Renal cortex interstitium (tissue), 11 donors: ENCODE data around the gene SWI5. TPM values are rescaled to one million over a fixed set of nuclear protein-coding genes. Genes with fewer than 3 reads are reported as not detected.

ENCODE experiments used
- DNase-seq, 11 donors: peaks; one replicate each; pipeline ENCODE4 v3.0.0-alpha.2; 2013; ENCODE audit warnings: low read depth in 9 of 11, low spot score in 4 of 11; ENCODE audit errors: extremely low read depth in 1 of 11
- polyA plus RNA-seq, 3 donors: library from polyadenylated mRNA; unstranded; fragments of 120-200 nt; gene quantifications; one replicate each; pipeline ENCODE4 v1.2.1, GENCODE V29; 2013; ENCODE audit not compliant: insufficient read length in 3 of 3

SWI5 gene
- polyA plus RNA-seq, 3 donors = 29.3 to 34.2 (median 30.3) TPM

DNA sequence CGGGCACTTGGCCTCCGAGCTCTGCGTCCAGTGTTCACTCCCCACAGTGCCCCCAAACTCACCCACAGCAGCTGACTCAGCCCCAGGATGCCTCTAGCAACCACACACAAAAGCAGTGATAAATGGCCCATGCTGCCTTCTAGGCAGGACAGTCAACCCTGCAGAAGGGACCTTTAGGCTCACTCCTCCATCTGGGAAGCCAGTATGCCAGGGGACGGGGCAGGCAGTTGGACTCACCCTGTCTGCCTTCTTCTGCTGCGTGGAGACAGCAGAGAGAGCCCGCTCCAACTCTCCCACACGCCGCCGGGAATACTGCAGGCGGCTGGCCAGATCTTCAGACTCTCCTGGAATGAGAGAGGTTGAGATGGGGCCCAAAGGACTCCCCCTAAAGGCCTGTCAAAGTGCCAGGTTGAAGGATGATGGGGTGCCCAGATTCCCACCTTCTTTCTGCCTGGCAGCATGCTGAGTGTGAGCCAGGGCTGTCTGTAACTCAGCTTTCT is 10.7 kb upstream of the SWI5 start:
- no peak for DNase-seq

DNA sequence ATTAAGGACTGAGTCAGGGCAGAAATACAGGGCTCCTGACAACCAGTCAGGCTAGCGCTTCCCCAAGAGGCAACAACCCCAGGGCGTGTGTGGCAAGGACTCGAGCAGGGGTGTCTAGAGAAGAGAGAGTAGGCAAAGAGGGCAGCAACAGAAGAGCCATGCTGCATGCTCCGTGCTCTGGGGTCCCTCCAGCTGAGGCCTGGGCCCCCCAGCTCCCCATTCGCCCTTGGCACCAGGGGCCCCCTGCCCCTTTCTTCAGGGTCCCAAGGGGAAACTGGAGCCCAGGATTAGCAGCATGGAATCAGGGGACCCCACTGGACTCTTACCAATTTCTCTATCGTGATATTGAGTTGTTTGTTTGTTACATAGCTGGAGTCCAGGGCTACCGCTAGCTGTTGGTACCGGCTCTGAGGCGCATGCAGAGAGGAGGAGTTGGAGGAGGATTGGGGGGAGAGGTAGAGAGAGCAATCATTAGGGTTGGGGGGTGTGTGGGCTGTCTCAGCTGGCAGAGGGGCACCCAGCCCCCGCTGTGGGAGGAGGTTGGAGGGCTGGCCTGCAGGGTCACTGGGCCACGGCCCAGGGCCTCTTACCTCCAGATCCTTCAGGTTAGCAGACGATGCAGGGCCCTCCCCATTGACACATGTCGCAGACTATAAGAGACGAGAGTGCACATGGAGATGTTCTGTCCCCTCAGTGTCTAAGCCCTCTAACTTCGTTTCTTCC is 9.0 kb upstream of the SWI5 start:
- no peak for DNase-seq

DNA sequence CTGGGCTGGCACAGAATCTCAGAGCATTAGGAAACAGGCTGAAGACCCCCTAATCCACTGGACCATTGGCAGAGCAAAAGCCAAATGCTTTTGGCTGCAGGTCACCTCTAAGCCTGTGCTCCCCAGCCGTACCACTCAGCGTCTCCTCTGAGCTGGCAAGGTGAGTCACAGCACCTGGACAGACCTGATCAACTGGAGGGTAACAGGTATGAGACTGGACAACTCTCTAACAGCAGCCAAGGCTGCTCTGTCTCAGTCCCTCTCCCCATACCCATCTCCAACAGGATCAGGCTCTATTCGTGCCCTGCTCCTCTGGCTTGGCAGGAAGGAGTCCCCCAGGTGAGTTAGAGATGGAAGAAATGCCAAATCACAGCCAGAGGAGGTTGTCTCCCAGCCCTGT is 5.0 kb upstream of the SWI5 start:
- no peak for DNase-seq

DNA sequence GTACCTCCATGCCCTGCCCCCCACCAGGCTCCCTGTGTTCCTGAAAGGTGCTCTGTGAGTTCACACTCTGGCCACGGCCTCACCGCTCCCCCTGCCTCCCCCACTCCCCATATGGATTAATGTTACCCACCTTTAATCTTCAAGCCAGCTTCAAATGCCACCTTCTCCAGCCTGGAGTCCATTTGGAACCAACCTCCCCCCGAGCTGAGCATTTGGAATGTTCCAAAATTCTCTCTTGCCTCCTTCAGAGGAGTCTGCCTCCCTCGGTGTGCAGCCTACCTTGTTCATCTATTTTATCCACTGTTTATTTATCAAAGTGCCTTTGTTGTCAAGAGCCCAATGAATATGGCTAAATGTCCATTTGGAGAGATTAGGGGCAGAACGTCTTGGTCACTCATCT is 4.6 kb upstream of the SWI5 start:
- no peak for DNase-seq

DNA sequence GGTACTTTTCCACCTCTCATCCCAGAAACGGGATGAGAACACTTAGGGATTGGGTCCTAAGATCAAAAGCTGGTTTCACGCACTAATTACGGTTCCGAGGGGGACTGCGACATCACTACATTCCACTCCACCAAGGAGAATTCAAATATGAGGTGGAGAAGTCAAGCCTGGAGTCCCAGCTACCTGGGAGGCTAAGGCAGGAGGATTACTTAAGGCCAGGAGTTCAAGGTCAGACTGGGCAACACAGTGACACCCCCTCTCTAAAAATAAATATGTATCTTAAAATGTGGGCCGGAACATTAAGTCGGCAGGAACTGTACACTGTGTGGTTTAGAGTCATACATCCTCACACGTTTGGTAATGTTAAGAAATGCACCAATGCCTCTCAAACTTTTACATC is 1.8 kb upstream of the SWI5 start:
- DNase-seq = no peak

DNA sequence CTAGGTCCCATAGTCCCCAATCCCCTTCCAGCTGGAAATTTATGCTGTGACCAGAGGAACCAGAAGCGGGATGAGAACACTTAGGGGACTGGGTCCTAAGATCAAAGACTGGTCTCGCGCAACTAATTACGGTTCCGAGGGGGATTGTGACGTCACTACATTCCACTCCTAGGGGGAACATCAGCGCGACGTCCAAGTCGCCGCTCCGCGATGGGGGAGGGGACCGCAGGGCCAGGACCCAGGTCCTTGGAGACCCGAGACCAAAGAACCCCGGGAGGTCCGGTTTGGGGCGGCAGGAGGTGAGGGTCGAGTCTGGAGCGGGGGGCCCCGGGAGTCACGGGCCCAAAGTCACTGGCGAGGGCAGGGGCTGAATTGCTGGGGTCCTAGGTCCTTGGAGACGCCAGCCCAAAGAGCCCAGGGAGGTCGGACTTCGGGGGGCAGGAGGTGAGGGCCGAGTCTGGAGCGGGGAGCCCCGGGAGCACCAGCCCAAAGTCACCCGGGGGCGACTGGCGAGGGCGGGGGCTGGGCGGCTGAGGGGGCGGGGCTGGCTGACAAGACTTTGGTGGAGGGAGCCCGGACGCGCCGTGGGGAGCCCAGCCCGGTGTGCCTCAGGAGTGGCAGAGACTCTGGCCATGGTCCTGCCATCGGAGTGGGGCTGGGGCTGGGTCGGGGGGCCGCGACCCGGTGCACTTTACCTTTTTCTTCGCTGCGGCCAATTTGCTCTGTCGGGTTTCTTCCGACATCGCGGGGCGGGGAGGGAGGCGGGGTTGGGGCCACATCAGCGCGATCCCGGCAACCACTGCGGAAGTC is 673 bp upstream of the SWI5 start, which contains the start of gene GOLGA2:
TSS of gene GOLGA2 (minus strand) at position 810 of the 810 bp plus-strand sequence. CDS start at position 779, 31 bp downstream.
- DNase-seq = peak in 8 of 11 donors; percentile 36 to 67 (median 50)

DNA sequence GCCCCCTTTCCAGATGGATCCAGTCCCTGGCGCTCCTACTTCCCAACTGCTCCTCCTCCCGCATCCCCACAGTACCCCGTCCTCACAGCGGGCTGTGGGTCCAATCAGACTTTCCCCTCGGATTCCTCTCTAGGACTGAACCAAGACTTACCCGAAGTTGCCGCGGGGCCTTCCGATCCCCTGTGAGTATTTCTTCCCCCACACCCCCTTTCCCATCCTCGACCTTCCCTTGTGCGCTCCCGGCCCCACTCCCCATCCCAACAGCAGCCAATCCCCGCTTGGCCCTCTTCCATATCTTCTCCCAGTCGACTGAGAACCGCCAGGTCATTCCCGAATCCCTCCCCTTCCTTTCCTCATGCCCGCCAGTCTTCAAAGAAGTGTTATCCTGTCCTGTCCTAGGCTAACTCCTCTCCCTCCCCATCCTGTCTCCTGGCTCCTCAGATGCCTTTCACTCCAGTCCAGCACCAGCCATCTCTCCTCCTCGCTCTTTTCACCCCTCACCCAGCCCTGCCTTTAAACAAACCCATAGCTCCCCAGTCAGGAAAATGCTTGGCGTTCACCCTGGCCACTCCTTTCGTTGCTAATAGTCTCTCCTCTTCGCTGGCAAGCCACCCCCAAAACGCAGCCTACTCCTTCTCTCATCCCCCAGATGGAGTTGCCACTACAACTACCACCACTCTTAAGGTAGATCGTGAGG is 646 bp downstream of the SWI5 start:
- DNase-seq = peak in 4 of 11 donors; percentile 15 to 40 (median 28)

DNA sequence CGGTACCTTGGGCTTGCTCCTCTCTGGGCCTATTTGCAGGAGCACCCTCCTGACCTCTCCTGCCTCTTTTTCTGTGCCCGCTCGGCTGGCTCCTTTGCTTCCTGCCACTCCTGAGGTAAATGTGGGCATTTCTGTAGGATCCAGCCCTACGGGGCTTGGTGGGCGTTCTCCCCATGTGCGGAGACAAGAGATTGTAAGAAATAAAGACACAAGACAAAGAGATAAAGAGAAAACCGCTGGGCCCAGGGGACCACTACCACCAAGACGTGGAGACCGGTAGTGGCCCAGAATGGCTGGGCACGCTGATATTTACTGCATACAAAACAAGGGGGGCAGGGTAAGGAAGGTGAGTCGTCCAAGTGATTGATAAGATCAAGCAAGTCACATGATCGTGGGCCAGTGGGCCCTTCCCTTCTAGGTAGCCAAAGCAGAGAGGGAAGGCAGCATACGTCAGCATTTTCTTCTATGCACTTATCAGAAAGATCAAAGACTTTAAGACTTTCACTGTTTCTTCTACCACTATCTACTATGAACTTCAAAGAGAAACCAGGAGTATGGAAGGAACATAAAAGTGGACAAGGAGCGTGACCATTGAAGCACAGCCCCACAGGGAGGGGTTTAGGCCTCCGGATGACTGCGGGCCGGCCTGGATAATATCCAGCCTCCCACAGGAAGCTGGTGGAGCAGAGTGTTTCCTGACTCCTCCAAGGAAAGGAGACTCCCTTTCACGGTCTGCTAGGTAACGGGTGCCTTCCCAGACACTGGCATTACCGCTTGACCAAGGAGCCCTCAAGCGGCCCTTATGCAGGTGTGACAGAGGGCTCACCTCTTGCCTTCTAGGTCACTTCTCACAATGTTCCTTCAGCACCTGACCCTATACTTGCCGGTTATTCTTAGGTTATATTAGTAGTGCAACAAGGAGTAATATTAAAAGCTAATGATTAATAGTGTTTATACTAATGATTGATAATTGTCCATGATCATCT is 3.3 kb downstream of the SWI5 start:
- peak in 2 of 11 donors; percentile 18 to 21 for DNase-seq

DNA sequence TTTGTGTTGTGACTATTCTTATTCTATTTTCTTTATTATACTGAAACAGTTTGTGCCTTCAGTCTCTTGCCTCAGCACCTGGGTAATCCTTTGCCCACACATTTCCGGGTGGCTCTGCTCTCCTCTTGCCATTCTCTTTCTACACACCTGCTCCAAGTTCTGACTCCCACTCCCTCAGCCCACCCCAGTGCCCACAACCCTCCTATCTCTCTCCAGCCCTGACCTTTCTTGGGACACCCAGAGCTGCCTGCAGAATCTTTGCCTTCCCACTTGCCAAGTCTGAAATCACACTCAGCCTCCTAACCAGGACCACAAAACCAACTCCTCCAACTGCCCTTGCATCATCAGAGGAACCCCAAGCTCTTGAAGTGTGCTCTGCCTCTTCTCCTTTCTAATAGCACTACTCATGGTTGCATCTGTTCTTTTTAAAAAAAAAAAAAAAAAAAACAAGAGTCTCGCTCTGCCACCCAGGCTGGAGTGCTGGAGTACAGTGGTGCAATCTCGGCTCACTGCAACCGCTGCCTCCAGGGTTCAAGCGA is 4.1 kb downstream of the SWI5 start:
- DNase-seq = no peak

DNA sequence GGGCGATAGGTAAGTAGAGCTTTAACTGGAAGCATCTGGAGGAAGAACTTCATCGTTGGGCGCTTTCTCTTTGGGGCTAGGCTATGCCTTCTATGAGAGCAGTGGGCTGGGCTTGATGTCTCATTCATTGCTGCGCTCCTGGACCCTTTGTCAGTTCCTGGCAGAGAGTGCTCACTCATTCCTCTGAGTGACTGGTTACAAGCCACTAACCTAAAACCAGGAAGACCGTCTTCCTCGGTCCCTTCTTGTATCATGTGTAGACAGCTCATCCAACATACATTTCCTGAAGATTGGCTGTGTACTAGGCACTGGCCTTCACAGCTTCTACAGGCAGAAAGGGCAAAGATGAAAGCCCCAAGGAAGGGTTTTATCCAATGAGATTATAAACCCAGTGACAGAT is 6.4 kb downstream of the SWI5 start:
- no peak for DNase-seq

DNA sequence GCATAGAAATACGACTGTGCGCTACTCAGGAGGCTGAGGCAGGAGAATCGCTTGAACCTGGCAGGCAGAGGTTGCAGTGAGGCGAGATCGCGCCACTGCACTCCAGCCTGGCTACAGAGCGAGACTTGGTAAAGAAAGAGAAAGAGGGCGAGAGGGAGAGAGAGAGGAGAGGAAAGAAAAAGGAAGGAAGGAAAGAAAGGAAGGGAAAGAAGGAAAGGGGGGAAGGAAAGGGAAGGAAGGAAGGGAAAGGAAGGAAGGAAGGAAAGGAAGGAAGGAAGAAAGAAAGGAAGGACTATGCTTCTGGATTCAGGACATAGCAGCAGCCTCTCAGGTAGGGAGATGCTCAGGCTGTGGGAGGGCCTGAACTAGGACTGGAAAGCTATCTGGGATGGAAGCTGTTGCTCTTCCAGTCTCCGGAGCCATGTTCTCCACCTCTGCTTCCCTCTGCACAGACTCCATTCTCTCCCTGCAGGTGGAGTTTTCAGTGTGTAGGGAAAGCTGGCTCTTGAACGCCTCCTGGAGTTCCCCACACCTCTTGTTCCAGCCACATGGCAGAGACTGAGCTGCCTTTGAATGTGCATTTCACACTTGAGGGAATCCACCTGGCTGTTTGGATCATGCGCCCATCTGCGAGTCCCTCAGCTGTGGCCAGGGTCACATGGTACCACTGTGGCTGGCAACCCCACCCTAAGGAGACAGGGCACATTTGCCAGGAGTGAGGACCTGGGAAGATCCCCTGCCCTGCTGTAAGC is 9.1 kb downstream of the SWI5 start:
- no peak for DNase-seq

DNA sequence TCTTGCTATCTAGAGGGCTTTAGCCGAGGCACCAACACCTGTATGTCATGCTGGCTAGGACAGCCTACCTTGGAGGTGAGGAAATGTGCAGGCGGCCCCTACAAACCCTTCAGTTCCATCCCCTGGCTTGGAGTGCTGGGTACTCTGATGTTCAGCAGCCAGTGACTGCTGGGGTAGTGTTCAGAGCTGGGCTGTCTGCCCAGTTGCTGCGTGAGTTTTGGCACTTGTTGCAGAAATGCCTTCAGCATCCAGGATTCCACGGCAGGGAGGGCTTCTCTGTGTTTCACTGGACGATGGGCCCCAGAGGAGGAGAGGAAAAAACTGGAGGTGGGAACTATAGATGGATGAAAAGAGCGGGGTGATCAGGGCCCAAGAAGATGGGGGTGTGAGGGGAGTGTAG is 10.4 kb downstream of the SWI5 start:
- no peak for DNase-seq

DNA sequence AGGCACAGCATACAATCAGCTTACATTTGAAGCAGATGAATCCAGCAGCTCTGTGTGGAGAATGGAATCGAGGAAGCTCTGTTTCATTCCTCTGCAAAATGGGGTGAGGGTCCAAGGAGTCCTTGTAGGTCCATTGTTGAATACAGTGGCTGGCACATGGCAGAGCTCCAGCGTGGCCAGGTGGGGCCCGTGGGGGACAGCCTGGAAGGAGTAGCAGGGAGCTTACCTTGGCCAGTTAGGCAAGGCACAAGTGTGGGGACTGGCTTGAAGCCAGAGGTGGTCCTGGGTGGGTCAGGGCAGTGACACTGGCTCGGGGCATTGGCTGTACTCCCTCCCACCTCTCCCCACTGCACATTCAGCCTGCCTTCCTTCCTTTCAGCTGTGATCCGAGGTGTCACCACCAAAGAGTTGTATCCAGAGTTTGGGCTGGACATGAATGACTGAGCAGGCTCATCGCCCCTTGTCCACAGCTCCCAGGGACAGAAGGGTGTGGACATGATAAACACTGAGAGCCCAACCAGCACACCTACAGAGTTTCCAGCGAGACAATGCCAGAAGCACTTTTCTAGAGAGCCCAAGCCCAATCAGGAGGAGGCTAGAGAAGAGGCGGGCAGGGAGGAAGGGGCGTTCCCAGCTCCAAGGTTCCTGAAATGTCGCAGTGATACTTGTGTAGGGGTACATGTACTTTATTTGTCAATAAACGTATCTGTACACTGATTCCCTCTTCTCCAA is 12.4 kb downstream of the SWI5 start:
- DNase-seq = no peak

DNA sequence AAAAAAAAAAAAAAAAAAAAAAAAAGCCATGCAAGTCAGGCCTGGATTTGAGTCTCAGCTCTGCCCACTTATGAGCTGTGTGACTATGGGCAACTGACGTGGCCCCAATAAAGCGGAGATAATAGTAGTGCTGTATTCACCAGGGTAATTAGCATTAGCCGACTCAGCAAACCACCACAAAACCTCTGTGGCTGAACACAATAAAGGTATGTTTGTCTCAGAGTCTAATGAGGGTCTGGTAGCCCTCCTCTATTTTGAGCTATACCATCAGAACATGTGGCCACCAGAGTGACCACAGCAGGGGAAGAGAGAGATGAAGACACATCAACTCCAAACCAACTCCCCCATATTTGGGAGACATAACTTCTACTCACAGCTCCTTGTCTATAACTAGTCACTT is 15.9 kb downstream of the SWI5 start:
- no peak for DNase-seq

DNA sequence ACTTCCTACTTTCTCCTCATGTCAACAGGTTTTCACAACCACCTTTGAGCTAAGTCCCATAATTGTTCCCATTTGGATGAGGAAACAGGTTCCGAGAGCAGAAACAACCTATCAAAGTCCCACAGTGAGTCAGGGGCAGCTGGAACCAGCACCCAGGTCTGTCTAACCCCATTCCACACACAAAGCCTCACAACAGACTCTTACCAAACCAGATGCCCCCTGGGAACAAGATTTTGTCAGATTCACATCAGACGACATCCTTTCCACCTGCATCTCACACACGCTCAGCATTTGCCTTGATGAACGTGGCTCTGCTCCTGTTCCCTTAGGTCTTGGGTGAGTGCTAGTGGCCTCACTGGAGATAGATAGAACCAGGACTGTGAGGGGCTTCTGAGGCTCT is 17.0 kb downstream of the SWI5 start:
- DNase-seq = no peak

DNA sequence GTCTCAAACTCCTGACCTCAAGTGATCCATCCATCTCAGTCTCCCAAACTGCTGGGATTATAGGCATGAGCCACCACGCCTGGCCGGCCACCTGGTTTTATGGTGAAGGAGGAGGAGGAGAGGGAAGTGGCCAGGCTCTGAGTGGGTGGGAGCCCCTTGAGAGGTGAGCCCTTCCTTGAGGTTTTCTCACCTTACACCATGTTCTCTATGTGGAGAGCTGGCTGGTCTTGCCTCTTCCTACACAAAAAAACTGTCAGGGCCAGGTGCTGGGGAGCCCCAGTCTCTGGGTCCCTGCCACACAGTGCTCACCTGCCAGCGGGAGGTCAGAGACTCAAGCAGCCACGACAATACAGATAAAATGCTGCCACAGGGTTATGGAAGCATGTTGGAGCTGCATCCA is 18.1 kb downstream of the SWI5 start:
- DNase-seq = no peak
